Measurements from ENCODE around the gene PIMREG.

Gene PIMREG

DNA sequence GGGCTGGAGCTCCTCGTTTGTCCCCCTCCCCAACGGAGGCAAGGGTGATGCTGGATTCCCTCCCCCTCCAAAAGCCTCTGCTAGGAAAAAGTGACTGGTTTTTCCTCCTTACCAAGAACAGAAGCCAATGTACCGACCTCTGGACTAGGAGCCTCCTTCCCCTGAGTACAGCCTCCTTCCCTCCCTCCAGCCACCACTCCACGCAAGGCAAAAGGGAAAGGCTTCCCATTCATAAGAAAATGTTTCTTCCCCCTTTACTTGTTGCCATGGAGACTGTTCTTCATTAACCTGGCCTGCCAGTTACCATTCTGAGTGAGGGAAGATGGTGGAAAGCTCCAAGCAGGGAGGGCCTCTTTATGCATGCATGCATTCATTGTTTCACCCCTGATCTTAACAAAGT lies 4.3 kb upstream of the PIMREG start:
- no peak for DNase-seq

DNA sequence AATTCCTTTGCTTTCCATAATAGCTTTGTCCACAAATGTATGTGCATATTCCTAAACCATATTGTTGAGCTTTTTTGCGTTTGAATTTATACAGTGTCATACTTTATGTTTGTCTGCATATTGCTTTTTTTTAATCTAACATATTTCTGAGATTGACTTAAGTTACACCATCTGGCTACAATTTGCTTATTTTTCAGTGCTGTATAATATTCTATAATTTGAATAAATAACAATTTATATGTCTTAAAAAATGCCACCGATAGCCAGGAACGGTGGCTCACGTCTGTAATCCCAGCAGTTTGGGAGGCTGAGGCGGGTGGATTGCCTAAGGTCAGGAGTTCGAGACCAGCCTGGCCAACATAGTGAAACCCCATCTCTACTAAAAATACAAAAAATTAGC lies 1.5 kb upstream of the PIMREG start:
- no peak for DNase-seq

DNA sequence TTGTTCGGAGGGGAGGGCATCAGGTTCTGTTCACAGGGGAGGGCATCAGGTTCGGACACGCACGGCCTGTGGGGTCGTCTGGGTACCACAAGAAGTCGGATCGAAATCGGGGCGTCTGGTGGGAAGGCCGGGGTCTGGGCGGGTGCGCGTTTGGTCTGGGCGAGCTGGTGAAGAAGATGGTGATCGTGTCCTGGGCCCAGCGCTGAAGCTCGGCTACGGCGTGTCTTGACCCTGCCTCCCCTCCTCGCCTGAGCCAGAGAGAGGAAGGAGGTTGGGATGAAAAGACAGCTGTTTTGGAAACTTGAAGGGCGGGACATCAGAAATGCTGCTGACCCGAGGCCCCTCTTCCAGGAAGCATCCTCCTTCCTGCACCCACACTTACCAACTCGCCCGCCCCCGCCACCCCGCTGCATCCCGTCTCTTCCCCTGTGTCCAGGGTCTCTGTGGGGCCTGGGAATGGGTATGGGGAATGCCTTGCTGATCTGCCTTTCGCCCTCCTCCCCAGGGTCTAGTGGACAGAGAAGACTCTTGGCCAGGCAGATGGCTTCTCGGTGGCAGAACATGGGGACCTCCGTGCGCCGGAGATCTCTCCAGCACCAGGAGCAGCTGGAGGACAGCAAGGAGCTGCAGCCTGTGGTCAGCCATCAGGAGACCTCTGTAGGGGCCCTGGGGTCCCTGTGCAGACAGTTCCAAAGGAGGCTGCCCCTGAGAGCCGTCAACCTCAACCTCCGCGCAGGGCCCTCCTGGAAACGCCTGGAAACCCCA lies 498 bp downstream of the PIMREG start:
- DNase-seq = no peak

DNA sequence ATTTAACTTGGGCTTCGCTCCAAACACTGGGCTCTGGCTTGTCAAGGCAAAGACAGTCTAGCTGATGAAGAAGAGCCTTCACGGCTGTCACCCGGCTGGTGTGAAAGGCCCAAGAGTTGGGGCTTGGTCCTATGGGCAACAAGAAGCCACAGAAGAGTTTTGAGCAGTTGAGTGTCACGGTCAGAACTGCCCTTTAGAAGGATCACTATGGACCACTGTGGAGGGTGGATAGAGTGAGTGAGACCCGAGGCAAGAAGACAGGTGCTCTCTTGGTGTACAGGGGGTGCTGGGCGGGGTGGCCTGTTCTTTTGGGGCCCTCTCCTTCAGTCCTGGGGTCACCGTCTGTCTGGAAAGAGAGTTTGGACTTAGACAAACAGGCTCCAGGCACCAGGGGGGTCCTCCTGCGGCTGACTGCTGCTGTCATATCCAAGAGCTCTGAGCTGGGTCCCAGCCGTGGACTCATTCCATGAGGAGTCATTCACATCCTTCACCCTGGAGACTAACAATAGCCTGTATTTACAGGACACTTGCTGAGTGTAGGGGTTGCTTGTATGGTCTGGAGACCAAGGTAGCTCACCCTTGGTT lies 2.4 kb downstream of the PIMREG start:
- DNase-seq = no peak

DNA sequence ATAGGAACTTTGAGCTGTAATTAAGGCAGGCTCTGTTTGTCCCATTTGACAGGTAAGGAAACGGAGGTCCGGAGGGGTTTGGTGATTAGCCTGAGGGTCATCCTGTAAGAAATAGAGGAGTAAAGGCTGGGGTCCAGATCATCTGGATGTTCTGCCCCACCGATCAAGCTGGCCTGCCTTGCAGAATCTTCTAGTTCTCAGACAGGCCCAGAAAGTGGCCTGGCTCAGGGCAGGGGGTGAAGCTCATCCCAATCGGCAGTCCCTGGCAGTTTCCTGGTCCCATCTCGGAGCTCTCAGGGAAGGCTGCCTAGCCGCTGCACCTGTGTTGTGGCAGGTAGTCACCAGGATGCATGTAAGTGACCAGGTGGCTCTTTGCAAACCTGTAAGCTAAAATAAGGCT lies 4.2 kb downstream of the PIMREG start:
- DNase-seq = no peak

DNA sequence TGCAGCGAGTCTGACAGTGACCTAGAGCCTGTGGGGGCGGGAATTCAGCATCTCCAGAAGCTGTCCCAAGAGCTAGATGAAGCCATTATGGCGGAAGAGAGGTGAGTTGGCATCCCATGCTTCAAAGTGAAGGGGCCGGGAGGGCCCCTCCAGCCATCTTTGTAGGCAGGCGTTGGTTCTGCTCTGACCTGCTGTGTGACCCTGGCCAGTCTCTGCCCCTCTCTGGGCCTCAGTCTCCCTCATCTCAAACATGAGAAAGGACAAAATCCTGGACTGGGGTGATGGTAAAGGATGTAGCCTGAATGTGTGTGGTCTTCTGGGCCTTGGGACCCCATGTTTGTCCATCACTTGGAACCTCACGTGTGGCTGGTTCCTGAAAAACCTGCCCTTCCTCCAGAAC lies 5.1 kb downstream of the PIMREG start:
- no peak for DNase-seq

DNA sequence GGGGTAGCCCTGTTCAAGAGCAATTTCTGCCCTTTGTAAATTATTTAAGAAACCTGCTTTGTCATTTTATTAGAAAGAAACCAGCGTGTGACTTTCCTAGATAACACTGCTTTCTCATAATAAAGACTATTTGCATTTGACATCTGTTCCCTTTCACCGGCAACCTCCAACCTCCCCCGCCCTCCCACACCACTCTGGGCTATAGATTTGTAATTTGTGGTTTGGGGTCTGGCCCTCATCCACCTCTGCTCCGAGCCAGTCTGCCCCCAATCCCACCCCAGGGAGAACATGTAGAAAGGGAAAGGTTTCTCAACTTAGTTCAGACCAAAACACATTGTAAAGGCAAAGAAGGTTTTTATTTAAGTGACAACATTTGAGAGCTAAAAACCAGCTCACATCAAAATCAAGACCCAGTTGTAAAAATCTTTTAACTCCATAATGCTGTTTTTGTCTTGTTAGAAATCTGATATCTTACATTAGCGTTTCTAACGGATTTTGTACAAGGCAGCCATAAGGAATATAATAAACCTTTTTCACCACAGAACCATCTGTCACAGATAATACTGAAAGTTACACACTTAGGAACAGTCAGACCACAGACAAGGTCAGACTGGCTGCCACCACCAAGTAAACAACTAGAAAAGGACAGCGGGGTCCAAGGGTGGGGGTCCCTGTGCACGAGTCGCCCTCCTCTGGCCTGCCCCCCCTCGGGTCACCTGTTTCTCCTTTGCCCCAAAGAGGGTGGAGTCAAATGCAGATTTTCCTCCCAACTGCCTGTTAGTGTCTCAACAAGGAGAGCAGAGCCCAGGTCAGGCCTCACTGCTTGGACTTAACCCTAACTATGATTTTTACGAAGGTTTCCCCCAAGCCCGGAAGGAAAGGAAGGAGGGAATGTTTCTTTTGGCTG lies 6.9 kb downstream of the PIMREG start:
- no peak for DNase-seq

DNA sequence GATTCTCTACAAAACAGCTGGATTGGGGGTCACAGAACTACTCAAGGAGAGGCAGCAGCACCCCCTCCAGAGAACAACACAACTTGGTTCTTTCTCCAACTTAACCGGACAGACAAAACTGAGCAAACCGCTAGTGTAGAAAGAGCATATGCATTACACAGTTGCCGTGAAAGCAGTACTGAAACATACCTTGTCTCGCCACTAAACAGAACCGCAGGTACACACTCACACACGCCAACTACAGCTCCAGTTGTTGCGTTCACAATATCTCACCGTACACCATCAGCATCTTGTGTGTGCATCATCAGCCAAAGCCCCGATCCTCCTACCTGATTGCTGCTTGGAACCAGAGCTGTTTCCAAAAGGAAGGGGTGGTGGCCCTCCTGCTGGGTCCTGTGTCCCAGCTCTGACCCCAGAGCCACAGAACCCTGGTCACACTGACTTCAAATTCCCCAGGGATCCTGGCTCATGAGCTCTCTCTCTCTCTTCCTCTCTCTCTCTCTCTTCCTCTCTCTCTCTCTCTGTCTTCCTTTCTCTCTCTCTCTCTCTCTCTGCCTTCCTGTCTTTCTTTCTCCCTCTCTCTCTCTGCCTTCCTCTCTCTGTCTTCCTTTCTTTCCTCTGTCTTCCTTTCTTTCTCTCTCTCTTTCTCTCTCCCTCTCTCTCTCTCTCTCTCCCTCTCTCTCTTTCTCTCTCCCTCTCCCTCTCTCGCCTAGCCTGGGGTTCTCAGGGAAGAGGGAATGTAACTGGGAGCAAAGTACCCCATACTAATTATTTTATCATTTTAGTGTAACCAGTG lies 8.4 kb downstream of the PIMREG start:
- DNase-seq = peak; percentile 17

DNA sequence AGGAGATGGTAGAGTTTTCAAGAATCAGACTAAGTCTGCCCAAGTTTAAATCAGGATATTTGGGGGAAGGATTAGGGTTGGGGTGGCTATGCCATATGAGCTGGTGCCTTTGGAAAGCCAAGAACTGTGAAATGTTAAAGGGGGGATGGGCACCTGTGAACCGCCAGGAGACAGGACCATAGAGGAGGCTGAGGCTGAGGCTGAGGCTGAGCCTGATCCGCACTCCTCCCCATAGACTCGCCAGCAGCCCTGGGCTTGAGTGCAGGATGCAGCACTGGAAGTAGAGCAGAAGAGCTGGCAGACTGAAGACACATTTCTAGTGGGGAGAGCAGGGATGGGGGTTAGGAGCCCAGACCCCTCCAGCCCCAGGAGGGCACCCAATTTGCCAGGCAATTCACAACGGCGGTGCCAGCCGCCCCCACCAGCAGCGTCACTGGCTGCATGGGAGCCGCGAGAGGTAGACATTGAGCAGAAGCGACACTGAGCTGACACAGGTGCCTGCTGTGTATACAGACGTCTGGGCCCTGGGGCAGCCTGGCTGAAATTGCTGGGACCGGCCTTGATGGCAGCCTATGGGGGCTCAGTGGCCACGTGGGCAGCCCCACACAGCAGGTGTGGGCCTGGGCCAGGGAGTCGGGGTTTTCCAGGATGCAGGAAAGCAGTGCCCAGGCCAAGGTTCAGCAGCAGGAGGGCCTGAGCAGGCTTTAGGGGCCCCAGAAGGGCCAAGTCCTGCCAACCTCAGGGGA lies 9.2 kb downstream of the PIMREG start:
- DNase-seq = no peak

DNA sequence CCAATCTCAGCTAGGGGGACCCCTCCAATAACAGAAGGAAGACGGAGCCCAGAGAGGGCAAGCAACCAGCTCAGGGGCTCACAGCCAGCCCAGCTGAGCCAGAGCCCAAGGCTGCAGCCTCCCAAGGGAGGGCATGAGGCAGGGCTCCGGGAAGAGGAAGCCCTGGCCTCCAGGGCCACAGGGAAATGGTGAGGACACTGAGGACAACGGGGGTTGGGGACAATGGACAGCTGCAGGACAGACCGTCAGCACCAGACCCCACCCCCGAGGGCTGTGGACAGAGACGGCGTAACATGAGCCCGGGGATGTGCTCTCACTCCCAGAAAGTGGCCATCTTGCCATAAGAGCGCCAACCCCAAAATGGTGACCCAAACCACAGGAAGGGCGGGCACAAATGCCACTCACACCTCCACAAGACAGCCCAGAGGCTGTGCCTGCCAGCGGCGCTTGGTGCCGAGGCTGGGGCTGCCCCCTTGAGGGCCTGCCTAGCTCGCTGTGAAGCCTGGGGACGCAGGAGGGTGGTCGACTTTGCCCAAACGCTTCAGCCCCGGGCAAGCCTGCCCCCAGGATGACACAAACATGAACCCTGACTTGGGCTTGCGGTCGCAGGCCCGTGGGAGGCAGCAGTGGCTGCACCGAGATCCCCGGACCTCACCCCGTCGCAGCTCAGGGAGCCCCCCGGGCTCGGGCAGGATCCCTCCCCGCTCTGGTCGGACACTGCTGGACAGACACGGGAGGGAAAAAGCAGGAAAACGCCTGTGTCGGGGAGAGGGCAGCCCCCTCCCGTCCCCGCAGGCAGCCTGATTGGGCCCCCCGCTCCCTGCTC lies 10.5 kb downstream of the PIMREG start:
- DNase-seq = no peak

DNA sequence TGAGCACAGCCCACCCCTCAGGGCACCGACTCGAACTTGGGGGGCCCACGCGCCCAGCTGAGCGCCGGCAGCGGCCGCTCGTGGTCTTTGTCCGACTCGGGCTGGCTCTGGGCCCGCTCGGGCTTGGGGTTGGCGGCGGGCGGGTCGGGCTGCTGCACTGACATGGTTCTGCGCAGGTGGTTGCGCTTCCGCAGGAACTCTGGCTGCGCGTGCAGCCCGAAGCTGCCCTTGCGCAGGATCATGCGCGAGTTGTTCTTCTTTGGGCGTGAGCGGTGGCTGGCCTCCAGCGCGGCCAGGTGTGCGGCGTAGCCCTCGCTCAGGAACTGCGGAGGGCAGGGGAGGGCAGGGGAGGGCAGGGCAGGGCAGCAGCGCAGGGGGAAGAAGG lies 11.1 kb downstream of the PIMREG start:
- no peak for DNase-seq

DNA sequence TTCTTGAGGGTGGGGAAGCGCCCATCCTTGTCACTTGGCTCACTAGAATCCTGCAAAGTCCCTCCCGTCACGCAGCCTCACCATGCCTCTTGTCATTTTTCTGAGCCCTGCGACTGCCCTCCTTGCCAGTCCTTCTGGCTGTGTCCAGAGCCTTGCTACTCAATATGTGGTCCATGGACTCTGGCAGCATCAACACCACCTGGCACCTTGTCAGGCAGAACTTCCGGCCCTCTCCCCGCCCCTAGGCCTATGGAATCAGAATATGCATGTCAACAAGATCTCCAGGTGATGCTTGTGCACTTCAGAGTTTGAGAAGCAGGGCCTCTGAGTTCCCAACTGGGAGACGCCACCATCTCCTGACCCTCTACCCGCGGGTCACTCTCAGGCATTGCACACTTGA lies 12.1 kb downstream of the PIMREG start:
- no peak for DNase-seq

DNA sequence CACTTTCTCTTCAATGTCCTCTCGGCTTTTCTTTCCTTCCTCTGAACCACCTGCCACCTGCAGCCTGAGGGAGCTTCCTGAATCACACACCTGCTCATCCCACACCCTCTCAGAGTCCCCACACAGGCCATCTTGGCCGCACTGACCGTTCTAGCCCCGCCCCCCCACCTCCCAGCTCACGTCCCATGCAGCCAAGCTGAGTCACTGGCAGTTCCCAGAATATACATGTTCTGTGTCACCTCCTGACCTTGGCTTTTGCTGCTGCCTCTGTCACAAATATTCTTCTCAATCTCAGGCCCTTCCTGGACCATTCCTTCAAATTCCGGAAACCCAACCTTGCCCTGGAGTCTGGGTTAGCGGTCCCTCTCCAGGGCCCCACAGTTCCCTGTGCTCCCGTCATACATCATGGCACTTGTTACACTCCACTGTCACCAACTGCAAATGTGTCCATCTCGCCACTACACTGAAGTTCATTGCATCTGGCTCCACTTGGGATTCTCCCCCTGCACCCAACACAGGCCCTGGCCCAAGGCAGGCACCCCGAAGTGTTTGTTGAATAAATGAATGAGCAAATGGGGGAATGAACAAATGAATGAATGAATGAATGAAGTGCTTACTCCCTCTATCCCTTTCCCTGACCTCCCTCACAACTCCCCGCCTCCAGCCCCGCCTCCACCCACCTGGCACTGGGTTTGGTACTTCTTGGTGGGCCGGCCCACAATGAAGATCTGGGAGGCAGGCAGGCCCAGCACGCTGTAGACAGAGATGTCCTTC lies 12.8 kb downstream of the PIMREG start:
- peak; percentile 56 for DNase-seq

DNA sequence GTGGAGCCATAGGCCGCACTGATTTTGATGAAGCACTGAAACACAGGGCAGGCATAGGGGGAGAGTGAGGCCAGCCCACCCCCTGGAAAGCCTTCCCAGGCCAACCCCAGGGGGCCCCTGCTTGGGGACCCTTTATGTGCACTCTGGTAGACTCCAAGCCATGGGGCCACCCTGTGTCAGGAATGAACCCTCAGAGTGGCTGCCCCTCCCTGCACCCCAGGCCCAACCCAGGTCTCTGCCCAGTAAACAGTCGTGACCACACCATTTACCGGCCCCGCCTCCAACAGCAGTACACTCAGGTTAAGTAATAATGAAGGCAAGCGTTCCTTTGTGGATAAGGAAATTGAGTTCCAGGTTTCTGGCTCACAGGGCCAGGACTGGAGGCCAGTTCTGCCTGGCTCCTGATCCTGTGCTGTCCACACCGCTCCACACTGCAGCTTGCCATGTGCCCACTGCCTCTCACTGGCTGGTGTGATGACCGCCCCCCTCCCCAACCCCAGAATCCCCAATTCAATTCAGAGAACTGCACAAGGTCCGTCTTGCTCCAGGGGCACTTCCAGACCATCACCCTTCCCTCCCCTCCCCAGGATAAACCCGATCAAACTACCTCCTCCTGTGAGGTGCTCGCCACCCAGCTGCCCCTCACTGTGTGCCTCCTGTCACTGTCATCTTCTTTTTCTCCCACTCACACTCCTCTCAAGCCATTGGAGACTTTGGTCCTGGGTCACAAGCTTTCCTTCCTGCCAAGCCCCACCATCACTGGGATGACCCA lies 13.6 kb downstream of the PIMREG start:
- no peak for DNase-seq

DNA sequence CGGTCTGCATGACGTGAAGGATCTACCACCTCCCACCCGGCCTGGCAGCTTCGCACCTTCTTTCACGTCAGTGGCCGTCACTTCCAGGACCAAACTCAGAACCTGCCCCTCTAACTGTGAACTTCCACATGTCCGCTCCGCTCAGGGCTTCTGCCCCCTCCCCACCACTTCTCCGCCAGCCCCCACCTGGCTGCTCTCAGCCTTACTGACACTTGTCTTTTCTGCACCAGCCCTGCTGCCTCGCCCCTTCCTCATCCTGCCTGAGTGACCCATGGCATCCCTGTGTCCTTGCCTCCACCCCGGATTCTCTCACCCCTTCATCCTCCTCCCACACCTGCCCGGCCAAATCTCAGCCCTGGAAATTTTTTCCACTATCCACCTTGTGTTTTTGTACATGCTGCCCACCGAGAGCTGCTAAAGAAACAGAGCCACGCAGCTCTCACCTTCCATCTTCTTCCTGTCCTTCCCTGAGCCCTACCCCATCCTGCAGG lies 14.2 kb downstream of the PIMREG start:
- DNase-seq = no peak

DNA sequence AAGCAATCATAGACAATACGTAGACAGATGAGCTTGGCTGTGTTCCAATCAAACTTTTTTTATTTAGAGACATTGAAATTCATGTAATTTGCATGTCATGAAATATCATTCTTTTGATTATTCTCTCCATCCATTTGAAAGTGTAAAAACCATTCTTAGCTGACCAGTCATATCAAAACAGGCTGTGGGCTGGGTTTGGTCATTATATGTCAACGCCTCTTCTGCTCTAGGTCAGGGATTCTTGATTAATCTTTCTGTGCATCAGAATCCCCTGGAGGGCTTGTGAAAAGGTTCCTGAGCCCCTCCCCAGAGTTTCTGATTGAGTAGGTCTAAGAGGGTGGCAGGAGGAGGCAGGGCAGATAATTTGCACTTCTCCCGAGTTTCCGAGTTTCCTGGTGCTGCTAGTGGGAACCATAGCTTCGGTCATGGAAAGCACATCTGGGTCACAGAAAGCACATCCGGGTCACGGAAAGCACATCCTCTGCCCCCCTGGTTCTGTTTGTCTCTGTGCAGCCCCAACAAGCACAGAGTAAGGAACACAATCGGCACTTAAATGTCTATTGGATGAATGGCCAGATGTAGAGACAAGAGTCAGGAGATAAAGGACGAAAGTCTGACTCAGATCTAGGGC lies 16.4 kb downstream of the PIMREG start:
- no peak for DNase-seq

DNA sequence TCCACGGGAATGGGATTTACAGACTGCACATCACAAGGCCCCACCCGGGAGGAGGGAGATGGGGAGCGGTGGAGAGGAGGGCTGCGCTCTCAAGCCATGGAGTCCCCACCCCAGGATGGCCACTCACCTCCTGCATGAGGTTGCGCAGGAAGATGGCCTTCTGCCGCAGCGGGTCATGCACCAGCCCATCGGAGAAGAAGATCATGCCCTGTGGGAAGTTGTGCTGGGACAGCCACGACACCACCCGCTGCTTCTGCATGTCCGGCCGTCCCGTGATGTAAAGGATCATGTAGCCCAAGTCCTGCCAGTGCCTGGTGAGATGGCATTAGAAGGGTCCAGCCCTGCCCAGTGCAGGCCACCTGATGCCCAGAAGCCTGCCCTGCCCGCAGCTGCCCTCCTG lies 17.0 kb downstream of the PIMREG start:
- DNase-seq = no peak

DNA sequence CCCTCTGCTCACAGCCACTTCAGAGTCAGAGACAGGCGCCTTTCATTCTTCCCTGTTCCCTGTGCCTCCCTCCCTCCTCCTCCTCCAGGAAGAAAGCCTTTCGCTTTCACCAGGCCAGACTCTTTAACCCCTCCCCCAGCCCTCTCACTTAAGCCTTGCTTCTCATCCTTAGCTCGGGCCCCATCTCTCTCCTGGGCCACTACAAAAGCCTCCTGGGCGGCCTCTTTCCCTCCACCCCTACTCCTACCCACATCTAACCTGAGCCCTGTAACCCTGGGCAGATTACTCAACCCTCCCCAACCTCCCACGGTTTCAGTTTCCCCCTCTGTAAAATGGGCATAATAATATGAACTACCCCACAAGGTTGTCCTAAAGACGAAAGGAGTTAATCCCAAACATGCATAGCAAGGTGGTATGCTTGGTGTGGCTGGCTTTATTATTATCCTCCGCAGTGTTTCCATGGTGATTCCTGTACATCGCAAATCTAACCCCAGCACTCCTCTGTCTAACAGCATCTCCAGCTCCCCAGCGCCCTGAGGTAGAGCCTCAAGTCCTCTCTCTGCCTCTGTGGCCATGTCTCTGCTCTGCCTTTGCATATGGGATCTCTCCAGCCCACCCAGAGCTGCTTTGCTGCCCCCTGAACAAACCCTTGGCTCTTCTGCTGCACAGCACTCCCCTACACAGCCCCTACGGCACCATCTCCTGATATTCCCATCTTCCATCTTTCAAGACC lies 17.7 kb downstream of the PIMREG start:
- DNase-seq = no peak
